Smooth muscle cell (in vitro differentiated cells): ENCODE measurements around the gene CPNE6. TPM values are rescaled to one million over a fixed set of nuclear protein-coding genes. Genes with fewer than 3 reads are reported as not detected.

Source experiments
- DNase-seq: peaks from one replicate; lab custom pipeline; 2025; ENCODE audit not compliant: unreplicated experiment; lab: John Stamatoyannopoulos, UW
- H2AFZ ChIP-seq: fragments of 200-600 bp; sonication (generic); 2 replicates; pipeline ENCODE4 v1.6.0; 2016; ENCODE audit warnings: antibody characterized with exemption, low read depth, mild to moderate bottlenecking
- H3F3A ChIP-seq: fragments of 200-600 bp; sonication (generic); 2 replicates; pipeline ENCODE4 v1.6.0; 2017; ENCODE audit warnings: antibody characterized with exemption, low read depth
- H3K27ac ChIP-seq: fragments of 200-600 bp; sonication (generic); 2 replicates; pipeline ENCODE4 v1.5.1; 2016; ENCODE audit warnings: low read depth, mild to moderate bottlenecking
- H3K27me3 ChIP-seq: fragments of 200-600 bp; sonication (generic); 2 replicates; pipeline ENCODE4 v1.6.1; 2016; ENCODE audit warnings: low read depth, mild to moderate bottlenecking
- H3K36me3 ChIP-seq: fragments of 200-600 bp; sonication (generic); 2 replicates; pipeline ENCODE4 v1.5.1; 2016; ENCODE audit warnings: low read depth
- H3K4me1 ChIP-seq: fragments of 200-600 bp; sonication (generic); 2 replicates; pipeline ENCODE4 v1.5.1; 2016; ENCODE audit warnings: low read depth
- H3K4me2 ChIP-seq: fragments of 200-600 bp; sonication (generic); 2 replicates; pipeline ENCODE4 v1.6.0; 2016; ENCODE audit warnings: mild to moderate bottlenecking
- H3K4me3 ChIP-seq: fragments of 200-600 bp; sonication (generic); 2 replicates; pipeline ENCODE4 v1.5.1; 2016; ENCODE audit warnings: mild to moderate bottlenecking
- H3K79me2 ChIP-seq: fragments of 200-600 bp; sonication (generic); 2 replicates; pipeline ENCODE4 v1.6.0; 2016; ENCODE audit warnings: low read depth, mild to moderate bottlenecking
- H3K9ac ChIP-seq: fragments of 200-600 bp; sonication (generic); 2 replicates; pipeline ENCODE4 v1.6.0; 2016; ENCODE audit warnings: low read depth
- H3K9me3 ChIP-seq: fragments of 200-600 bp; sonication (generic); replicated peaks from 2 replicates; pipeline ENCODE4 v1.5.1; 2016; ENCODE audit warnings: low read depth
- H4K20me1 ChIP-seq: fragments of 200-600 bp; sonication (generic); 2 replicates; pipeline ENCODE4 v1.6.0; 2016; ENCODE audit warnings: low read depth
- CTCF ChIP-seq: fragments of 200-600 bp; sonication (generic); IDR thresholded peaks from 2 replicates; pipeline ENCODE4 v1.5.1; 2017; ENCODE audit warnings: borderline replicate concordance, mild to moderate bottlenecking, antibody characterized with exemption; ENCODE audit not compliant: insufficient read depth, poor library complexity, severe bottlenecking
- WGBS: methylation state at CpG from one replicate; pipeline ENCODE4 v1.1.7; 2016; ENCODE audit warnings: low lambda C conversion rate; 5-methylcytosine and 5-hydroxymethylcytosine counted together
- polyA plus RNA-seq: library from polyadenylated mRNA; unstranded; fragments of >200 nt; fragmentation: Nextera tagmentation; extraction: Ambion mirVana; gene quantifications from 2 replicates; pipeline ENCODE4 v1.2.1, GENCODE V29; 2016
- total RNA-seq: library from RNA; depleted of rRNA; stranded (reverse); fragments of >200 nt; gene quantifications from 2 replicates; pipeline ENCODE4 v1.2.3, GENCODE V29; 2014

Gene CPNE6
- total and polyA plus RNA-seq, 2 experiments from 2014 or later: not detected

GRCh38 chr14:24093901-24094840, 22.8 kb downstream of the CPNE6 start, which contains the start of gene PCK2:
Gene PCK2 (plus strand): TSS chr14:24094311. CDS start chr14:24094406, 95 bp downstream.
- H3K9ac ChIP-seq: peak within 1 kb of the TSS; percentile 75
- peak within 1 kb of the TSS; percentile 73 for H3K27ac ChIP-seq
- peak; percentile 86 for DNase-seq
- H3K4me2 ChIP-seq: peak within 1 kb of the TSS; percentile 92
- no peaks in the 10 kb centered on the region for H3F3A ChIP-seq
- peak within 1 kb of the TSS; percentile 91 for H3K4me3 ChIP-seq
- H3K27me3 ChIP-seq: no peaks in the 10 kb centered on the region
- H2AFZ ChIP-seq: peak within 1 kb of the TSS; percentile 42
- H3K4me1 ChIP-seq: peaks cover 9% of the 10 kb centered on the region
- H3K9me3 ChIP-seq: no peaks in the 10 kb centered on the region
- no peaks in the 10 kb centered on the region for H4K20me1 ChIP-seq
- peak; percentile 4 for TF ChIP-seq CTCF
- no peaks in the 10 kb centered on the region for H3K36me3 ChIP-seq
- H3K79me2 ChIP-seq: peaks cover 15% of the 10 kb centered on the region
- under 1% methylated on average over 42 of the region's 68 CpGs for WGBS

GRCh38 chr14:24094841-24095270, 23.5 kb downstream of the CPNE6 start:
- no peaks in the 10 kb centered on the region for H4K20me1 ChIP-seq
- TF ChIP-seq CTCF: no peak
- peak overlapping the region; percentile 73 for H3K27ac ChIP-seq
- H3F3A ChIP-seq: no peaks in the 10 kb centered on the region
- H3K4me3 ChIP-seq: peak overlapping the region; percentile 91
- no peaks in the 10 kb centered on the region for H3K36me3 ChIP-seq
- peaks cover 9% of the 10 kb centered on the region for H3K4me1 ChIP-seq
- 5% methylated on average over 14 of the region's 14 CpGs for WGBS
- peak overlapping the region; percentile 75 for H3K9ac ChIP-seq
- no peaks in the 10 kb centered on the region for H3K27me3 ChIP-seq
- H3K9me3 ChIP-seq: no peaks in the 10 kb centered on the region
- H2AFZ ChIP-seq: peak overlapping the region; percentile 42
- peaks cover 15% of the 10 kb centered on the region for H3K79me2 ChIP-seq
- no peak for DNase-seq
- peak overlapping the region; percentile 92 for H3K4me2 ChIP-seq

GRCh38 chr14:24095271-24096068, 24.1 kb downstream of the CPNE6 start:
- H3K36me3 ChIP-seq: no peaks in the 10 kb centered on the region
- peaks cover 15% of the 10 kb centered on the region for H3K79me2 ChIP-seq
- 25% methylated on average over 12 of the region's 12 CpGs for WGBS
- H3K4me2 ChIP-seq: peak overlapping the region; percentile 92
- peak overlapping the region; percentile 73 for H3K27ac ChIP-seq
- no peak for TF ChIP-seq CTCF
- H3K9me3 ChIP-seq: no peaks in the 10 kb centered on the region
- no peaks in the 10 kb centered on the region for H4K20me1 ChIP-seq
- H3K27me3 ChIP-seq: no peaks in the 10 kb centered on the region
- peak overlapping the region; percentile 42 for H2AFZ ChIP-seq
- H3F3A ChIP-seq: no peaks in the 10 kb centered on the region
- DNase-seq: no peak
- peaks cover 9% of the 10 kb centered on the region for H3K4me1 ChIP-seq
- peak overlapping the region; percentile 75 for H3K9ac ChIP-seq
- peak overlapping the region; percentile 91 for H3K4me3 ChIP-seq
